ENCODE data around the gene MOK. TPM values are rescaled to one million over a fixed set of nuclear protein-coding genes. Genes with fewer than 3 reads are reported as not detected.

The MOK gene
- total and polyA plus RNA-seq, 2 of the 4 experiments (the other 2 are of a cell fraction): 16.8 to 48.5 TPM

DNA sequence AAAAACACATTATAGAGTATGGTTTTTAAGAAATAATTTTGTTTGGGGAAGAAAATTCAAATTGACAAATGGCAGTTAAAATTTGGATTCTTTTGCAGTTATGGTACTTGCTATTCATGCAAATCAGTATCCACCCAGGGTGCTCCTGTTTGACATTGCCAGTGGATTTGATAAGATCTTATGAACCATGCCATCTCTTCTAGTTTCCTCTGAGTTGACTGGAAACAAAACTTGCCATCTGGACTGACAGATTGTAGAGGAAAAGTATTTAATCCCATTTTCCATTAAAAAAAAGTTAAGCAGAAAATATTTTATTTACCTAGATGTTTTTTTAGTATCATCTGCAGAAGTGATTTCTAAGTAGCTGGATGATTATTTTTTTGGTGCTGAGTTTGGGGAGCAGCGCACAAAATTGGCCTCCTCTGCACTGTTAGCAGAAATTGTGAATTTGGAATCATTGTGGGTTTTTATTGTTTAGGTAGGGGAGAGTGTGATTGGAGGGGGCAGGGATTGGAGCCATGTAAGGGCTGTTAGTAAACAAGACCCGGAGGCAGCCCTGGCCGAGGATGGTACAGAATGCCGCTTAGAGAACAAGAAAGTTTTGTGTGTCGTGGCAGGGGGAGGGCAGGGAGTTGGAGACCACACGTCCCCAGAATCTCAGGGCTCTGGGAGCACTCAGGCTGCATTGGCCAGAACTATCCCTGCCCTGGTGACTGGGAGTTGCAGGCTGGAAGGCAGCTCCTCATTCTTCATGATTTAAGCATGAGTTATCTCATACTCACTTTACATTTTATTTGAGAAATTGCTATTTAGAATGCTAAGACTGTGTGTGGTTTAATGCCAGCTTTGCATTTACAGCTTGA is 108.7 kb downstream of the MOK start:
- no peak overlapping the region for H2BK20ac ChIP-seq (ENCODE audit: low read depth, low read length)
- POLR2A ChIA-PET (ENCODE audit: unreplicated experiment): no interaction called here
- H3K9me1 ChIP-seq (ENCODE audit: insufficient read depth, low read length): peaks cover 31% of the 10 kb centered on the region
- no peak overlapping the region for H3K4me3 ChIP-seq (ENCODE audit: insufficient read depth, low read depth, low read length)
- H2AFZ ChIP-seq (replicated peaks; ENCODE audit: low read length, poor library complexity): no peak overlapping the region
- H4K5ac ChIP-seq (ENCODE audit: low read depth, low read length): no peak overlapping the region
- ATAC-seq (ENCODE audit: low read depth): no peak; the same call in 1 of the 2 replicates
- no peak for DNase-seq
- 100% methylated on average over 1 of the region's 6 CpGs; no CpG with 5 or more reads in 1 of the 2 experiments for WGBS, 2 experiments (ENCODE audit: extremely low coverage in 2 of 2, insufficient read length in 1 of 2)
- H3K18ac ChIP-seq (ENCODE audit: low read depth, low read length): no peak overlapping the region
- no peak overlapping the region for H2AK5ac ChIP-seq (ENCODE audit: low read depth, low read length)
- H2BK5ac ChIP-seq (ENCODE audit: low read depth, low read length, poor library complexity, severe bottlenecking): no peak overlapping the region
- no peak overlapping the region for H2AK9ac ChIP-seq (replicated peaks; ENCODE audit: low read depth, low read length, poor library complexity)
- CTCF ChIA-PET: no interaction called here
- no peak overlapping the region for H4K91ac ChIP-seq (ENCODE audit: insufficient read depth, low read depth, low read length)
- in situ Hi-C loops (cut with MboI; ENCODE audit: low sequenced_read_pairs) (no loop called here), dilution Hi-C loops (cut with HindIII; ENCODE audit: low sequenced_read_pairs, unreplicated experiment) (no loop called here), intact Hi-C loops (cut with micrococcal nuclease) (loop anchor here (5.0 kb wide), 1 partner anchor 39 kb away; no protein-coding TSS in a partner anchor)
- no peak overlapping the region for H3K4ac ChIP-seq (ENCODE audit: low read depth, low read length)
- peaks cover 7% of the 10 kb centered on the region for H3K4me1 ChIP-seq (ENCODE audit: control insufficient read depth, insufficient read depth, low read length)
- H3K56ac ChIP-seq (ENCODE audit: extremely low read depth, insufficient read depth, low read length): no peak overlapping the region
- no peak overlapping the region; the same call in 1 of the 2 replicates for H3K4me2 ChIP-seq (ENCODE audit: low read depth, low read length)
- no peak overlapping the region for H2BK120ac ChIP-seq (ENCODE audit: low read depth, low read length)
- no peak overlapping the region for H3K27ac ChIP-seq (ENCODE audit: insufficient read depth, low read length)
- H4K20me1 ChIP-seq (ENCODE audit: insufficient read depth, low read length): peaks cover 42% of the 10 kb centered on the region
- no peaks in the 10 kb centered on the region for H3K27me3 ChIP-seq (ENCODE audit: control insufficient read depth, insufficient read depth, low read length)
- H3K79me1 ChIP-seq (ENCODE audit: low read depth in 1 of 2, low read length in 2 of 2): peaks cover 49 to 83% of the 10 kb centered on the region in 2 experiments
- no TSS peak for BruUV-seq (replicated peaks)
- no peaks in the 10 kb centered on the region for H3K9me3 ChIP-seq (ENCODE audit: control insufficient read depth, insufficient read depth, low read length)
- H4K8ac ChIP-seq (ENCODE audit: low read depth in 2 of 2, low read length in 2 of 2): no peak overlapping the region
- H2BK15ac ChIP-seq (ENCODE audit: low read depth, low read length): no peak overlapping the region
- no peak overlapping the region for H3K9ac ChIP-seq (ENCODE audit: low read depth, low read length)
- no peak overlapping the region for H3K14ac ChIP-seq (replicated peaks; ENCODE audit: low read depth, low read length)
- peaks cover 18% of the 10 kb centered on the region for H3K36me3 ChIP-seq (ENCODE audit: control insufficient read depth, insufficient read depth, low read length)
- 0 out of 2 replicates have a peak overlapping the region, but pooled peaks have one; percentile 12 for H3K23ac ChIP-seq (ENCODE audit: low read depth, low read length)
- TF ChIP-seq NFE2L2 (IDR thresholded peaks at IDR 0.05; ENCODE audit: low read depth, low read length) (no peak), RFX5 (IDR thresholded peaks at IDR 0.05; ENCODE audit: low read depth, low read length) (no peak), USF2 (IDR thresholded peaks at IDR 0.05; ENCODE audit: low read depth, low read length) (no peak), CEBPB (IDR thresholded peaks at IDR 0.05; ENCODE audit: low read depth, low read length) (no peak), ELK1 (IDR thresholded peaks at IDR 0.05; ENCODE audit: borderline replicate concordance, low read depth, low read length) (no peak), FOS (IDR thresholded peaks at IDR 0.05; ENCODE audit: low read depth, low read length) (no peak), MXI1 (IDR thresholded peaks at IDR 0.05; ENCODE audit: borderline replicate concordance, low read depth, low read length) (no peak), CHD1 (IDR thresholded peaks at IDR 0.05; ENCODE audit: low read depth, low read length) (no peak), MAZ (IDR thresholded peaks at IDR 0.05; ENCODE audit: borderline replicate concordance, low read depth, low read length) (no peak), POLR2A (IDR thresholded peaks at IDR 0.05; ENCODE audit: low read depth, low read length) (no peak), RCOR1 (IDR thresholded peaks at IDR 0.05; ENCODE audit: insufficient replicate concordance, low read length) (no peak), SMC3 (IDR thresholded peaks at IDR 0.05; ENCODE audit: low read depth, low read length) (no peak), BHLHE40 (IDR thresholded peaks at IDR 0.05; ENCODE audit: low read depth, low read length) (no peak)
- TF ChIP-seq, protein P1, sequence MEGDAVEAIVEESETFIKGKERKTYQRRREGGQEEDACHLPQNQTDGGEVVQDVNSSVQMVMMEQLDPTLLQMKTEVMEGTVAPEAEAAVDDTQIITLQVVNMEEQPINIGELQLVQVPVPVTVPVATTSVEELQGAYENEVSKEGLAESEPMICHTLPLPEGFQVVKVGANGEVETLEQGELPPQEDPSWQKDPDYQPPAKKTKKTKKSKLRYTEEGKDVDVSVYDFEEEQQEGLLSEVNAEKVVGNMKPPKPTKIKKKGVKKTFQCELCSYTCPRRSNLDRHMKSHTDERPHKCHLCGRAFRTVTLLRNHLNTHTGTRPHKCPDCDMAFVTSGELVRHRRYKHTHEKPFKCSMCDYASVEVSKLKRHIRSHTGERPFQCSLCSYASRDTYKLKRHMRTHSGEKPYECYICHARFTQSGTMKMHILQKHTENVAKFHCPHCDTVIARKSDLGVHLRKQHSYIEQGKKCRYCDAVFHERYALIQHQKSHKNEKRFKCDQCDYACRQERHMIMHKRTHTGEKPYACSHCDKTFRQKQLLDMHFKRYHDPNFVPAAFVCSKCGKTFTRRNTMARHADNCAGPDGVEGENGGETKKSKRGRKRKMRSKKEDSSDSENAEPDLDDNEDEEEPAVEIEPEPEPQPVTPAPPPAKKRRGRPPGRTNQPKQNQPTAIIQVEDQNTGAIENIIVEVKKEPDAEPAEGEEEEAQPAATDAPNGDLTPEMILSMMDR (conservative IDR thresholded peaks at IDR 0.05; ENCODE audit: low read depth, low read length): no peak
